GM12891 (cell line): Measurements from ENCODE around the gene CBLL1.

Experiments used
- DNase-seq: peaks from one replicate; pipeline ENCODE4 v3.0.0; 2011; ENCODE audit warnings: low spot score; ENCODE audit not compliant: insufficient read length
- FAIRE-seq: peaks from 2 replicates; lab custom pipeline; 2011; peaks lifted over from hg19 to GRCh38; lab: Jason Lieb, UNC
- PAX5 ChIP-seq: IDR thresholded peaks from 2 replicates; pipeline ENCODE4 v1.6.1; 2011; ENCODE audit warnings: low read length, moderate library complexity, mild to moderate bottlenecking; ENCODE audit not compliant: insufficient read depth, severe bottlenecking
- POLR2A ChIP-seq: IDR thresholded peaks from 2 replicates; pipeline ENCODE4 v1.6.1; 2011; ENCODE audit warnings: low read depth, low read length, control low read depth
- POLR2AphosphoS5 ChIP-seq: IDR thresholded peaks from 2 replicates; pipeline ENCODE4 v1.6.1; 2011; ENCODE audit warnings: low read depth, low read length, control low read depth
- POU2F2 ChIP-seq: IDR thresholded peaks from 2 replicates; pipeline ENCODE4 v1.6.1; 2011; ENCODE audit warnings: low read depth, mild to moderate bottlenecking, control low read depth, low read length, moderate library complexity
- SPI1 ChIP-seq: IDR thresholded peaks from 2 replicates; pipeline ENCODE4 v1.6.1; 2011; ENCODE audit warnings: low read depth, low read length, control low read depth
- TAF1 ChIP-seq: IDR thresholded peaks from 2 replicates; pipeline ENCODE4 v1.6.1; 2011; ENCODE audit warnings: low read depth, low read length, control low read depth

CBLL1 gene

GRCh38 chr7:107792364-107792763 lies 48.4 kb downstream of the CBLL1 start:
- DNase-seq (no peak), FAIRE-seq (no peak)
- TF ChIP-seq POLR2AphosphoS5, result no peak
- no peak for TF ChIP-seq POU2F2
- TF ChIP-seq TAF1, result no peak
- TF ChIP-seq POLR2A, result no peak
- no peak for TF ChIP-seq SPI1
- no peak for TF ChIP-seq PAX5

GRCh38 chr7:107799647-107800264 lies 55.8 kb downstream of the CBLL1 start:
- TF ChIP-seq SPI1, result no peak
- no peak for TF ChIP-seq PAX5
- no peak for TF ChIP-seq TAF1
- no peak for TF ChIP-seq POLR2AphosphoS5
- TF ChIP-seq POLR2A, result no peak
- no peak for TF ChIP-seq POU2F2
- DNase-seq (no peak), FAIRE-seq (no peak)

- TF ChIP-seq SPI1, result no peak
- TF ChIP-seq PAX5, result no peak
- TF ChIP-seq TAF1, result no peak
- no peak for TF ChIP-seq POLR2AphosphoS5
- no peak for TF ChIP-seq POU2F2
- no peak for TF ChIP-seq POLR2A
- no peak for DNase-seq
- no peak for FAIRE-seq
These were observed 59.2 kb downstream of the CBLL1 start, which contains the start of gene SLC26A3 for GRCh38 chr7:107803009-107803610. TSS of gene SLC26A3 (minus strand) at chr7:107803223. CDS start at chr7:107794509, 8,714 bp downstream.

- no peak for DNase-seq
- TF ChIP-seq POLR2A (no peak), PAX5 (no peak), POLR2AphosphoS5 (no peak), TAF1 (no peak)
- no peak for FAIRE-seq
These were observed 65.2 kb downstream of the CBLL1 start for GRCh38 chr7:107809179-107809578.

- FAIRE-seq (no peak), DNase-seq (no peak)
- TF ChIP-seq PAX5 (no peak), SPI1 (no peak), POLR2A (no peak), TAF1 (no peak), POLR2AphosphoS5 (no peak)
These were observed 66.7 kb downstream of the CBLL1 start for GRCh38 chr7:107810626-107811025.
